Activated naive CD4-positive, alpha-beta T cell (primary cell): ENCODE measurements around the gene SRSF2.
"Not testable (repeated sequence)": the region's sequence is repeated elsewhere in the genome, so short reads cannot be mapped to it uniquely, and the experiment has no call there.

Experiments used
- DNase-seq, 4 experiments: peaks; one replicate each; lab custom pipeline; 2025; lab: John Stamatoyannopoulos, UW

Gene SRSF2

DNA sequence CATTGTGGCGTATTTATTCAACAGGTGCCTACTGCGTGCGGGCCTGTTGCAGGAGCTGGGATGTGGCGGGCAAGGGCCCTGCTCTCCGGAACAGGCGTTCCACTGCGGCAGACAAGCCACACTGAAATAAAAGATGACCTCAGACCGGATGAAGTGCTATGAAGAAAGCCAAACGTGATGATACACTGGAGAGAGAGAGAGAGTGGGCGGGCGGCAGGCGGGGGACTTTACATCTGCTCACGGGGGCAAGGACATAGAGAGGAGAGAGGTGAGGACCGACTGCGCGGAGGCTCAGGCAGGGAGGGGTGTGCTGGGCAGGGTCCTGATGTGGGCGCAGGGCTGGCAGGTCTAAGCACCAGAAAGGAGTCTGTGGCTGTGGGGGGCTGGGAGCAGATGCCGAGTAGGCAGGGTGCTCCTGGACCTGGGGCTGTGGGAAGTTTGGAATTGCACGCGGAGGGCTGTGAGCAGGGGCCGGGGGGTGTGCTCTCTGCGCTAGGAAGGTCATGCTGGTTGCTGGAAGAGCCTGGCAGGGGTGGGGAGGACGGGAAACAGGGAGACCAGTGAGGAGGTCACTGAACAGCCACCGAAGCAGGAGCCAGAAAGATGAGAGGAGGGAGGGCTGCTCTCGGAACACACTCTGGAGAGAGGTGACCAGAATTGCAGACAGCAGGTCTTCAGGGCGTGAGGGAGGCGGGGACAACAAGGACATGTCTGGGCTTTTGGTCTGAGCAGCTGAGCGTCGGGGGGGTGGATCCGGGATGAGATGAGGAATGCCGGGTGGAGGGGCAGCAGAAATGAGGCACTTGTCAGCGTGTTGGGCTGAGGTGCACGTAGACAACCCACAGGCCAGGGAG is 36.3 kb downstream of the SRSF2 start:
- no peak for DNase-seq

DNA sequence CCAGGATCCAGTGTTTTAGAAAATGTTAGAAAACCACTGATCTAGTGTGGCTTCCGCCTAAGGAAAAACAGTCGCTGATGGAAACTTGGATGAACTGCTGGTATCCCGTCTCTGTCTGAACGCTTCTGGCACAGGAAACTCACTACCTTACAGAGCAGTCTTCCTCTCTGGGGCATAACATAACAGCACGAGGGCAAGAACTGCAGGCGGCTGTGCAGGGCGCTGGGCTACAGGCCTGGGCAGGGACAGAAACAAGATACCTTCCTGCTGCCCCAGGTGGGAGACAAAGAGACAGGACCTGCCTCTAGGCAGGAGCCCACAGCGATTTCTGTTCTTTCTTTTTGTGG is 36.9 kb downstream of the SRSF2 start:
- DNase-seq: no peak

DNA sequence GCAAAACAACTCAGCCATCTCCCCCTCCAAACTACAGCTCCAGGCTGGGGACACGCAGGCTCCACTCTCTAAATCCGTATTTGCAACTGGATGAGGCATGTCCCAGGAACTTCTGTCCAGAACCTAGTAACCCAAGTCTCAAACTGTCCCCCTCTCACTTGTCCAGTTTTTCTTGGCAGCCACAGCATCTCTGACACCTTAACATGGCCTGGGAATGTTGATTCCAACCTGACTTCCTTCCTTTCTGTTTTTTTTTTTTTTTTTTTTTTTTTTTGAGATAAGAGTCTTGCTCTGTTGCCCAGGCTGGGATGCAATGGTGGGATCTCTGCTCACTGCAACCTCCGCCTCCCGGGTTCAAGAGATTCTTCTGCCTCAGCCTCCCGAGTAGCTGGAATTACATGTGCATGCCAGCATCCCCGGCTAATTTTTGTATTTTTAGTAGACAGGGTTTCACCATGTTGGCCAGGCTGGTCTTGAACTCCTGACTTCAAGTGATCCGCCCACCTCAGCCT is 38.6 kb downstream of the SRSF2 start:
- not testable (repeated sequence) for DNase-seq

DNA sequence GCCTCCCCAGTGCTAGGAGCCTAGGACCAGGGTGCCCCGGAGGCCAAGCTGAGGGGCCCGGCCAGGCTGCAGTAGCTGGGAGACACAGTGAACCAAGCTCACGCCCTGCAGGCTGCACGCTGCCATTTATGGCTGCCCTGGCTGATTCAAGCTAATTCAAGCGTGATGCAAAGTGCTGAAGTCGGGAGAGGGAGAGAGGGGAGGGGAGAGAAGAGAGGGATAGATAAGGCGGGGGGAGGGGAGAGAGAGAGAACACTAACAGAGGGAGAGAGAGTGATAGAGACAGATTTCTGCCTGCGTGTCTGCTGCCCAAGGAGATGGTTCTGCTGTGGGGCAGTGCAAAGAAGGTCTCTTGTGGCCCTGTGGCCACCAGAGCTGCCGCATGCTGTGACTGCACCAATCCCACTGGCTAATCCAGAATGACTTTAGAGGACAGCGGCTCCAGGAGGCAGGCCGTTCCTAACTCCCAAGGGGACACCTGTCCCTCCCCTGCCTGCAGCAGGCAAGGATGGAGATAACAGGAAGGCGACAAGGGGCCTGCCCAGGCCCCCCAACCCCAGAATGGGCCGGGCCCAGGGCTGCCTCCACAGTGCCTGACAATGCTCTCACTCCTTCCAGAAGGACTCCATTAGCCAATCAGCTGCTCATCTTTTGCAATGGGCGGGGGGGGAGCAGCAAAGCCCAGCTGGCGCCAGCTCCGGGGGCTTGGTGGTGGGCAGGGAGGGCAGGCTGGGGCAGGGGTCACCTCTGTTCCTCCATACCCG is 39.2 kb downstream of the SRSF2 start:
- DNase-seq: no peak

DNA sequence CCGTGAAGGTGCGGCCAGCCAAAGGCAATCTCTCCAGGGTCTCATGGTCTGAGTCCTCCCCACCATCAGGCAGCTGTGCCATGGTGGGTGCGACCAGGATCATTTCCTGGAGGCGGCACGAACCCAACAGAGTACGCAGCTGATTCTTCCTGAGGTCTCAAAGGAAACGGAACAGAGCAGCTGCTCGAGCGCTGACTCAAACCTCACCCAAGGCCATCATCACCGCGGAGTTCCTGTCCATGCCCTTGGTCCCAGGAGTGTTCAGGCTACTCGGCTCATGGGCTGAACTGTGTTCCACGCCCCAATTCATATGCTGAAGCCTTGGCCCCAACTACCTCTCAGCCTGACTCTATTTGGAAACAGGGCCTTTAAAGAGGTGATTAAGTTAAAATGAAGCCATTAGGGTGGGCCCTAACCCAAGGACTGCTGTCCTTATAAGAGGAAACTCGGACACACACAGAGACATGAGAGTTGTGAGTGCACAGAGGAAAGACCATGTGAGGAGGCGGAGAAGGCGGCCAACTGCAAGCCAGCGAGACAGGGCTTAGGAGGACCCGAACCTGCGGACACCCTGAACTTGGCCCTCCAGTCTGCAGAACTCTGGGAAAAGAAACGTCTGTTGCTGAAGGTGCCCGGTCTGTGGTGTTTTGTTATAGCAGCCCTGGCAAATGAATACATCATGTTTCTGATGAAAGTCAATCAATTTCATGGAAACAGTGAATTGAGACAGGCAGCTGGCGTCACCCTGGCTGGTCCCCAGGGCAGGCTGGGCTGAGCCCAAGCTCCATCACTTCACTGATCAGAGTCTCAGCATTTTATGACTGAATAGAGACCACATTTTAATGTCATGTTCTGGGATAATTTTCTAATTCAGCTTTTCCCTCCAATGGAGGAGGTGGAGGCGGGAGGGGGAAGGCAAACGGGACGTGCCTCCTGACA is 40.1 kb downstream of the SRSF2 start:
- no peak for DNase-seq

DNA sequence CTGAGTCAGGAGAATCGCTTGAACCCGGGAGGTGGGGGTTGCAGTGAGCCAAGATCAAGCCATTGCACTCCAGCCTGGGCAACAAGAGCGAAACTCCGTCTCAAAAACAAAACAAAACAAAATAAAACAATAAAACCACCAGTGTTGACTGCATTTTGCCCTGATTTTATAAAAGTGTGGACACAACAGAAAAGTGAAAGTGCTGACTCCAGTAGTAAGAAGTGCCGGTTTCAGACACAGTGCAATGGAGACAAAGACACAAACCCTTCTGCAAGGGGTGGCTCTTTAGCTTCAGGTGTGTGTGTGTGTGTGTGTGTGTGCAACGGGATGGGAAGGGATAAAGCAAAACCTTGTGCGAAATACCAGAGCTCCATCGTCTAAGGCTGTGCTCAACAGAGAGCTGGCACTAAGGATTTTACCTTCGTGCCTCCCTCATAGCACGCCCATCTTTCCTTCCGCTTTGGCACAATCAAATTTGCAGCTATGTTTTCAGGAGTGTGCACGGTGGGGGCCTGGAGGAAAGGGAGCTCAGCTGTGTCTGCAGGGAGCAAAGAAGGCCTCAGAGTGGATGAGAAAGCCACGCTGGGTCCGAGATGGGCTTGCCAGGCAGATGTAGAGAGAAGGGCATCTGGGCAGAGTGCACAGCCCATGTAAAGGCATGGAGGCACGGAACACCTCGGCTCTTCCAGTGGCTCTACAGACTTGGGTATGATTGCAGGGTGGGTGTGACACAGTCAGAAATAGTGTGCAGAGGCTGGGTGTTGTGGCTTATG is 41.9 kb downstream of the SRSF2 start:
- no peak for DNase-seq

DNA sequence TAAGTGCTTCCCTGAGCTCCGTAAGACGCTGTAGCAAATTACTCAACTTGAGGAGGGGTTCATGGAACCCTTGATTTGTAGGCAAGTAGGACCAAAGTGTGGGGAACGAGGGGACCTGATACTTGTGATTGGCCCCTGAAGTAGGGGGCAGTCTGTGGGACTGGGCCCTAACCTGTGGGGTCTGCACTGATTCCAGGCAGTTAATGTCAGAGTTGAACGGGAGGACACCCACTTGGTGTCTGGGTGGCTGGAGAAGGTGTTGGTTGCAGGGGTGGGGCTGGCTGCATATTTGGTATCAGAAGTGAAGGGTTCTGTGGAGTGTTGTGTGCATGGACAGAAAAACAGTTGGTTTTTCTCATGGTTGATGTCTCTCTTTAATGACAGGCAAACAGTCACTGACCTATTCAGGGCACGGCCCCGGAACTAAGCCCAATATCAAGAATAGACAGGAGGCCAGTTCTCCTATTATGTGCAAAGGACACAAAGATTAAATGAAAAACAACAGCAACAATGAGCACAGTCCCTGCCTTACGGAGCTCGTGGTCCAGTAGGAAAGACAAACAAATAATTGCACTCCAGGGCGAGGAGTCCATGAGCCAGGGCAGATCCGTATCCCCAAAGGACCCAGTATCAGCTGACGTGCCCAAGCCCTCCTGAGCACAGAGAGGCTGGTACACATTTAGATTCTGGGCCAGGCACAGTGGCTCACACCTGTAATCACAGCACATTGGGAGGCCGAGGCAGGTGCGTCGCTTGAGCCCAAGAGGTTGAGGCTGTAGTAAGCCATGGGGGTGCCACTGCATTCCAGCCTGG is 45.5 kb downstream of the SRSF2 start:
- DNase-seq: no peak

DNA sequence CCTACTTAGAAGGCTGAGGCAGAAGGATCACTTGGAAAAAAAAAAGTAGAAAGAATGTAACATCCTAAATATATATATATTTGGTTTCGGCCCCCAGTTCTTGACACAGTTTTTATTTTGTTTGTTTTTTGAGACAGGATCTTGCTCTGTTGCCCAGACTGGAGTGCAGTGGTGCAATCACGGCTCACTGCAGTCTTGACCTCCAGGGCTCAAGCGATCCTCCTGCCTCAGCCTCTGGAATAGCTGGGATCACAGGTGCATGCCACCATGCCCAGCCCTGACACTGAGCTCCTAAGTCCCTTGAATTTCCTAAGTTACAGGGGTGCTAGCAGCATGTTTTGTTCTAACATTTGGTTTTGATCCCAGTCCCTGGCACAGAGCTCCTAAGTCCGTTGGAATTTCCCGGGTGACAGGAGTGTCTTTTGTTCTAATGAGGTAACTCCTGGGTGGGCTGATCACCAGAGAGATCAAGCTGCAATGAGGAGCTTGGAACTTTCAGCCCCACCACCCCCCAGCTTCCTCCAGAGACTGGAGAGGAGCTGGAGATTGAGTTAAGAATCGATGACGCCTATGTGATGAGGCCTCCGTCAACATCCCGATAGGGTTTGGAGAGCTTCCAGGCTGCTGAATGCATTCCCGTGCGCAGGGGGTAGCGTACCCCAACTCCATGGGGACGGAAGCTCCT is 46.4 kb downstream of the SRSF2 start:
- DNase-seq: no peak

DNA sequence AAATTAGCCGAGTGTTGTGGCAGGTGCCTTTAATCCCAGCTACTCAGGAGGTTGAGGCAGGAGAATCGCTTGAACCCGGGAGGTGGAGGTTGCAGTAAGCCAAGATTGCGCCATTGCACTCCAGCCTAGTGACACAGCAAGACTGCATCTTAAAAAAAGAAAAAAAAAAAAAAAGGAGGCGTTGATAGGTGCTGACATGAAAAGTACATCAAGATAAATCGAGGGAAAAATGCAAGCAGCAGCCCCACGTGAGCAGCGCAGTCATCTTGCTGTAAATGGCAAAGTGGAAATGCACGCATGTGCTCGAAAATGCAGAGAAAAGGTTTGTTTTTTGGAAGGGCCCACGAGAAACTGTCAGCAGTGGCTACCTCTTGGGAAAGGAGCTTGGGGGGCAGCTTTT is 47.3 kb downstream of the SRSF2 start:
- no peak for DNase-seq

DNA sequence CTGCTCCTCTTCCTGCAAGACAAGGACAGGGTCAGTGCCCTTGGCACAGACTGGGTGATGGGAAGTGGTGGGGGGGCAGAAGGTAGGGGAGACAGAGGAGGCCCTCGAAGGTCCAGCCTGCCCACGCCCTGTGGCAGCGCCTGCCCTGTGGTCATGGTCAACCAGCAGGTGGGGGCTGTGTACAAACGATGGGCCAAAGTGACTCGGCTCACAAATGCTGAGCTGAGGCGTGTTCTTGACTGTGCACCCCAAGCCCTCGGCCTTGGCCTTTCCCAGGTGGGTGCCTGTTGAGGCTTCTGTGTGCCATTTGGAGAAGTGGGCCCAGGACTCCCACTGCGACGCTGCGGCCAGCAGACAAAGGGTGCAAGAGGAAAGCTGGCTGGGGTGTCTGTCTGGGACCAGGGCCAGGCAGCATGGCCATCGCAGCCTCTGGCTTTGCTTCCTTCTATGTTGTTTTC is 48.9 kb downstream of the SRSF2 start:
- DNase-seq: no peak

DNA sequence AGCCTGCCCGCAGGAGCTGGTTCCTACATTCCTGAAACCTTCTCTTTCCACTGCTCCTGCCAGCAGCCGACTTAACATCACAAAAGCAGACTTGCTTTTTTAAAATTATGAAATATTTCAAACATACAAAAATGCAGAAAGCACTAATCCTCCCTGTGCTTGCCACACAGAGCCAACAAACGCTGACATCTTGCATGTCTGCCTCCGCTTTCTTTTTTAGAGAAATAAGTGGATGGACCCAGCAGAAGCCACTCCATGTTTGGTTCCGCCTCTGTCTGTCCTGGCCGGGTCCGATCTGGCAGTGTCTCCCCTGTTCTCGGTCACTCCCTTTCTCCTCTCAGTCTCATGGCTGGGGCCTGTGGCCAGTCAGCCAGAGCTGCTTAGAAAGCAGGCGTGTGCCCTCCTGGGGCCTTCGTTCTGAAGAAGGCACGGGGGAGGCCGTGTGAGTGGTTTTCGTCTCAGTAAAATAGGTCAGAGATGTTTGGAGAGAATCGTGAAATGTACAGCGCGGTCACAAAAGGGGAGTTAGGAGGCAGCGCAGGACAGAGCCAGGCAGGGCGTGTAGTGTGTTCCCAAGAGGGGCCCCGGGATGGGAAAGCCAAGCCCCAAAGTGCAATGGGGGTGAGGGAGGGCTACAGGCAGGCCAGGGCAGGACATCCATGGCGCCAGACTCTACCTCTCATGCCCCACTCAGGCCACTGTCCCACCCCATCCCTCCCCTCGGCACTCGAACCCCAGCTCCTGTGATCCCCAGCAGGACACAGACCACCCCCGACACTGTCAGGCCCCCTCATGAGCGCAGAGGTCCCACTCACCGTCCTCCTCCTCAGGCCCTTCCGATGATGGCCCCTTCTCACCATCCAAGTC is 49.6 kb downstream of the SRSF2 start:
- DNase-seq: no peak

DNA sequence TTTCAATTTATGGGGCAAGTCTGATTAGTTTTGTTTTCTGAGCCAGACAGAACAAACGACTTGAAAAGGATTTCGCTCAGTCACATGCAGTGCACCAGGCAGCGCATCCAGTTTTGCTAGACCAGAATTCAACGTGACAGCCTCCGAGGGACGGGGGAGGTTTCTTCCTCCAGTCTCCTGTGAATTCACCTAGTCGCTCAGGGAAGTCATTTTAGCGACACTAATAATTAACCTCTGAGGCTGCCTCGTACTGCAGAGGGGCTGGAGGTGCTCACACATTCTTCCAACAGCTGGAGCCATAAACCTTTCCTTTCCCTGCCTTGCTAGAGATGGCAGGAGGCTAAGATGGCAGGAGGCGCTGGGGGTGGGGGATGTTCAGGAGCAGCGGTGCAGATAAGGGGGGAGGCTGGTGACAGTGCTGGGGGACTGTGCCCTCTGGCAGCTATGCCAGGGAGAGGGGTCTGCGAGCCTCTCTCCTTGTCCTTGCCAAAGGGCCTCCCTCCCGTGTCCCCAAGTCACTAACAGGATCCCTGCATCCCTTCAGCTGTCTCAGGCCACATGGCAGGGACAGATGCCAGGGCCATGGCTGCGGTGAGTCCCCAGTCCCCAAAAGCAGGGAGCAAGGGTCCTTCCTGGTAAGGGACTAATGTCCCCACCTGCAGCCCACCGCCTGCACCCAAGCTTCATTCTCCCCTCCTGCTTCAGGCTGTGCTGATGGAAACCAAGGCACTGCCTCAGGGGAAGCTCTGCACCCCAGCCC is 50.4 kb downstream of the SRSF2 start:
- DNase-seq: no peak

DNA sequence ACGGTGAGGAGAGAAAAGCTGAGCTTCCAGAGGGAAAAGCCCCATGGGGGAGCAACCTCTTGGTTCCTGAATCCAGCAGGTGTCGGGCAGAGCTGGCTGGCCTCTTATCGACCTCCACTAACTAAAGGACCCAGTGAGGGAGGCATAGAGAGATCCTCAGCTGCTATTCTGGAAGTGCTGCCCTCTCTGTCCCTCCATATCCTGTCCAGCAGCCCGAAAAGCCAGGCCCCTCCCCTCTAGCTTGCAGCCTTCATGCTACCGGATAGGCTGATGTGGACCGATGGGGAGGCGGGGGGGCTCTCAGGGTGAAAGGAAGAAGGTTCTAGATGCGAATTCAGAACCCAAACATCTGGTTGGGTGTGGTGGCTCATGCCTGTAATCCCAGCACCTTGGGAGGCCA is 51.3 kb downstream of the SRSF2 start:
- DNase-seq: no peak

DNA sequence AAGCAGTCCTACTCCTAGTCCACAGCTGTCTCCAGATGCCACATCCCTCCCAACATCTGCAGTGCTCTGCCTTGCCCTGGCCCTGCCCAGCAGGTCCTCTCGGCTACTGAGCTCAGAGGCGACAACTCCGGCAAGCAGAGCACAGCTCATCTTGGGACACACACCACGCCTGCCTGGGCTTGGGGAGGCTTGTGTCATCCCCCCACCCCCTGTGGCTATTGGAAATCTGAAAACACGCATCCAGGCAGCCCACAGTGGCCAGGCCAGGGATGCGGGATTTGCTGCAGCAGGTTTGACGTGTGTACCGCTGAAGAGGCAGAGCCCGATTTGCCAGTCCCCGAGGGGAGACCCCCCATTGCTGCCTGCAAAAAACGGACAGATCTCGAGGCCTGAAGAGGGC is 51.8 kb downstream of the SRSF2 start:
- no peak for DNase-seq

DNA sequence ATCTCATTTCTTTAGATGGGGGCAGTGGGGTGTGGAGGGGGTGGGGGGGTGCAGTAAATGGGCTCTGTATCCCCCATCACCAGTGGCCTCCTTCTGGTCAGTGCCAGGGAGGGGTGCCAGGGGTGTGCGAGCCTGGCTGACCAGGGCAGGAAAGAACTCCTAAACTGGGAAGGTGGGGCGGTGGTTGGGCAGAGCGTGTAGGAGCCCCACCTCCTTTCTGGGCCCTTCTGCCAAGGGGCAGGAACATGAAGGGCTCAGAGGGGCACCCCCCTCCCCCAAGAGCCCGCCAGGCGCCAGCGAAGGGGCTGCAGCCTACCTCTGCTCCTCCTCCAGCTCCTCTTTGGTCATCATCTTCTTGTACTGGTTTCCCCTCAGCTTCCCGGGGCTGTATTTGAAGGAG is 52.4 kb downstream of the SRSF2 start:
- no peak for DNase-seq
